H1 (cell line): ENCODE measurements around the gene RABIF. TPM values are rescaled to one million over a fixed set of nuclear protein-coding genes. Genes with fewer than 3 reads are reported as not detected.

Source experiments
- CTCF ChIA-PET: fragments of 300-600 bp; sonication (Branson Sonifier 250); formaldehyde crosslinking; loops from one replicate; lab custom pipeline; 2021; ENCODE audit not compliant: partially characterized antibody; lab: Charles Lee
- POLR2A ChIA-PET: fragments of 300-600 bp; sonication (Branson Sonifier 250); formaldehyde crosslinking; loops from one replicate; lab custom pipeline; 2021; ENCODE audit warnings: inconsistent platforms; ENCODE audit not compliant: partially characterized antibody; lab: Charles Lee
- DNase-seq, 2 experiments: peaks; one replicate each; pipeline versions ENCODE4 v3.0.0 to v3.0.0-alpha.2; 2010 to 2022; ENCODE audit warnings: low spot score in 2 of 2, low read depth in 1 of 2, mixed read lengths in 1 of 2
- FAIRE-seq: peaks from 2 replicates; lab custom pipeline; 2011; peaks lifted over from hg19 to GRCh38; lab: Jason Lieb, UNC
- H2AFZ ChIP-seq: 2 replicates; pipeline ENCODE4 v1.8.1; 2012; ENCODE audit warnings: low read length, inconsistent platforms
- H2AK5ac ChIP-seq: 2 replicates; pipeline ENCODE4 v1.6.1; 2013; ENCODE audit warnings: low read depth, low read length
- H2BK120ac ChIP-seq: replicated peaks from 2 replicates; pipeline ENCODE3; 2013; ENCODE audit warnings: low read depth, low read length, inconsistent platforms
- H2BK12ac ChIP-seq: 2 replicates; pipeline ENCODE4 v1.6.1; 2013; ENCODE audit warnings: low read depth, low read length
- H2BK15ac ChIP-seq: 2 replicates; pipeline ENCODE4 v1.6.1; 2013; ENCODE audit warnings: low read length
- H2BK20ac ChIP-seq: 2 replicates; pipeline ENCODE4 v1.6.1; 2013; ENCODE audit warnings: low read length
- H2BK5ac ChIP-seq: 2 replicates; pipeline ENCODE4 v1.6.1; 2013; ENCODE audit warnings: low read depth, low read length
- H3K14ac ChIP-seq: 2 replicates; pipeline ENCODE4 v1.6.1; 2013; ENCODE audit warnings: inconsistent platforms; ENCODE audit not compliant: insufficient read length
- H3K18ac ChIP-seq: 2 replicates; pipeline ENCODE4 v1.6.1; 2013; ENCODE audit warnings: low read length; ENCODE audit errors: extremely low read depth
- H3K23ac ChIP-seq: 2 replicates; pipeline ENCODE4 v1.6.1; 2013; ENCODE audit warnings: inconsistent platforms; ENCODE audit not compliant: insufficient read length
- H3K23me2 ChIP-seq: 2 replicates; pipeline ENCODE4 v1.6.1; 2013; ENCODE audit warnings: low read depth, low read length
- H3K27ac ChIP-seq: 2 replicates; pipeline ENCODE4 v1.6.1; 2011; ENCODE audit warnings: low read depth, low read length, inconsistent platforms
- H3K27me3 ChIP-seq, 4 experiments: replicated peaks in 1 of 4; 1 replicate in 1 of 4; 2 replicates in 3 of 4; pipeline versions ENCODE4 v1.6.1 to v1.8.1; 2011 to 2013; ENCODE audit warnings: low read length in 3 of 4, mild to moderate bottlenecking in 3 of 4, inconsistent platforms in 2 of 4, mixed read lengths in 2 of 4, moderate library complexity in 1 of 4; ENCODE audit not compliant: control insufficient read depth in 3 of 4, insufficient read depth in 3 of 4; ENCODE audit errors: extremely low read depth in 1 of 4
- H3K36me3 ChIP-seq, 4 experiments: 2 replicates each; pipeline versions ENCODE4 v1.6.1 to v1.8.1; 2011 to 2013; ENCODE audit warnings: mild to moderate bottlenecking in 4 of 4, low read length in 3 of 4, moderate library complexity in 2 of 4, control low read depth in 1 of 4, inconsistent platforms in 1 of 4; ENCODE audit not compliant: insufficient read depth in 4 of 4, control insufficient read depth in 2 of 4
- H3K4ac ChIP-seq: replicated peaks from 2 replicates; pipeline ENCODE3; 2013; ENCODE audit warnings: low read length, low read depth, mixed read lengths, inconsistent platforms; ENCODE audit not compliant: insufficient read length
- H3K4me1 ChIP-seq, 4 experiments: replicated peaks in 1 of 4; 1 replicate in 1 of 4; 2 replicates in 3 of 4; pipeline versions ENCODE4 v1.6.1 to v1.8.1; 2011 to 2013; ENCODE audit warnings: low read length in 3 of 4, inconsistent platforms in 2 of 4, mixed read lengths in 1 of 4; ENCODE audit not compliant: insufficient read depth in 4 of 4, control insufficient read depth in 3 of 4
- H3K4me2 ChIP-seq, 2 experiments: 2 replicates each; pipeline versions ENCODE4 v1.6.1 to v1.8.1; 2011 to 2013; ENCODE audit warnings: low read depth in 2 of 2, low read length in 2 of 2, control low read depth in 1 of 2, inconsistent platforms in 1 of 2, mild to moderate bottlenecking in 1 of 2; ENCODE audit not compliant: insufficient read depth in 1 of 2
- H3K4me3 ChIP-seq, 4 experiments: fragments of 200-600, 300-600 bp in 1 of 4; sonication (generic), shearing (Covaris generic), sonication (Bioruptor Twin) in 1 of 4; 2 replicates each; pipeline versions ENCODE4 v1.5.1 to v1.8.1; 2011 to 2016; ENCODE audit warnings: low read length in 4 of 4, low read depth in 3 of 4, control low read depth in 2 of 4, inconsistent platforms in 2 of 4, mild to moderate bottlenecking in 2 of 4, mixed read lengths in 1 of 4, moderate library complexity in 1 of 4; ENCODE audit not compliant: insufficient read depth in 2 of 4; ENCODE audit errors: extremely low read depth in 1 of 4
- H3K56ac ChIP-seq: replicated peaks from 2 replicates; pipeline ENCODE3; 2013; ENCODE audit warnings: low read depth, mild to moderate bottlenecking, mixed read lengths, low read length, inconsistent platforms; ENCODE audit not compliant: insufficient read length
- H3K79me1 ChIP-seq: 2 replicates; pipeline ENCODE4 v1.6.1; 2013; ENCODE audit warnings: low read depth, low read length, control low read depth
- H3K79me2 ChIP-seq, 2 experiments: 2 replicates each; pipeline versions ENCODE4 v1.6.1 to v1.8.1; 2012 to 2013; ENCODE audit warnings: low read length in 2 of 2, mild to moderate bottlenecking in 2 of 2, inconsistent platforms in 1 of 2; ENCODE audit not compliant: insufficient read depth in 2 of 2, control insufficient read depth in 1 of 2
- H3K9ac ChIP-seq, 4 experiments: replicated peaks in 1 of 4; 1 replicate in 1 of 4; 2 replicates in 3 of 4; pipeline versions ENCODE4 v1.6.1 to v1.8.1; 2011 to 2013; ENCODE audit warnings: low read depth in 3 of 4, low read length in 3 of 4, control low read depth in 2 of 4, mild to moderate bottlenecking in 2 of 4, moderate library complexity in 2 of 4, inconsistent platforms in 1 of 4; ENCODE audit errors: extremely low read depth in 1 of 4
- H3K9me3 ChIP-seq, 2 experiments: 2 replicates each; pipeline versions ENCODE4 v1.6.1 to v1.8.1; 2012 to 2013; ENCODE audit warnings: mild to moderate bottlenecking in 2 of 2, moderate library complexity in 2 of 2, control low read depth in 1 of 2, inconsistent platforms in 1 of 2, low read depth in 1 of 2, low read length in 1 of 2, mixed read lengths in 1 of 2; ENCODE audit not compliant: insufficient read depth in 2 of 2
- H4K20me1 ChIP-seq, 2 experiments: replicated peaks in 1 of 2; 2 replicates each; pipeline versions ENCODE3 to v1.8.1; 2011 to 2013; ENCODE audit warnings: inconsistent platforms in 2 of 2, low read length in 2 of 2, mild to moderate bottlenecking in 1 of 2; ENCODE audit not compliant: insufficient read depth in 2 of 2, control insufficient read depth in 1 of 2
- H4K5ac ChIP-seq: 2 replicates; pipeline ENCODE4 v1.6.1; 2013; ENCODE audit warnings: low read length, low read depth, mixed read lengths, inconsistent platforms; ENCODE audit not compliant: insufficient read length
- H4K8ac ChIP-seq: 2 replicates; pipeline ENCODE4 v1.8.0; 2013; ENCODE audit warnings: mild to moderate bottlenecking, moderate library complexity, low read length, inconsistent platforms; ENCODE audit not compliant: insufficient read depth; ENCODE audit errors: extremely low read depth
- H4K91ac ChIP-seq: replicated peaks from 2 replicates; pipeline ENCODE3; 2013; ENCODE audit warnings: low read length, mixed read lengths, inconsistent platforms; ENCODE audit not compliant: insufficient read length
- BCL11A ChIP-seq, 2 experiments: IDR thresholded peaks; one replicate each; pipeline ENCODE4 v1.6.1; 2011; ENCODE audit warnings: low read depth in 2 of 2, low read length in 2 of 2, mild to moderate bottlenecking in 2 of 2
- CBX8 ChIP-seq: fragments of 300-800, 300-1000 bp; sonication (generic); IDR thresholded peaks from 2 replicates; pipeline ENCODE4 v1.7.1; 2016; ENCODE audit warnings: low read depth, low read length, borderline replicate concordance
- CREB1 ChIP-seq: IDR thresholded peaks from 2 replicates; pipeline ENCODE4 v1.6.1; 2012; ENCODE audit warnings: inconsistent platforms
- EZH2 ChIP-seq: fragments of 200-600 bp; sonication (generic); IDR thresholded peaks from 2 replicates; pipeline ENCODE4 v1.7.1; 2012; ENCODE audit warnings: low read depth, mild to moderate bottlenecking, moderate library complexity, low read length, inconsistent platforms; ENCODE audit not compliant: severe bottlenecking
- HDAC6 ChIP-seq: IDR thresholded peaks from one replicate; pipeline ENCODE4 v1.7.1; 2012; ENCODE audit warnings: low read depth, mild to moderate bottlenecking, inconsistent platforms, low read length, moderate library complexity
- JUN ChIP-seq: IDR thresholded peaks from 2 replicates; pipeline ENCODE4 v1.6.1; 2011; ENCODE audit warnings: low read depth, mild to moderate bottlenecking, improper control_type of control experiment, low read length
- KDM1A ChIP-seq: fragments of 200-600, 300-600 bp; sonication (generic); IDR thresholded peaks from 2 replicates; pipeline ENCODE4 v1.7.1; 2016; ENCODE audit warnings: mild to moderate bottlenecking, low read length, borderline replicate concordance
- POLR2A ChIP-seq, 2 experiments: IDR thresholded peaks; 1 replicate in 1 of 2; 2 replicates in 1 of 2; pipeline ENCODE4 v1.6.1; 2011; ENCODE audit warnings: low read depth in 2 of 2, low read length in 2 of 2, mild to moderate bottlenecking in 2 of 2; ENCODE audit errors: control extremely low read depth in 1 of 2
- RAD21 ChIP-seq, 2 experiments: IDR thresholded peaks in 1 of 2; conservative IDR thresholded peaks in 1 of 2; 2 replicates each; pipeline ENCODE4 v1.6.1; 2011; ENCODE audit warnings: low read depth in 2 of 2, low read length in 2 of 2, improper control_type of control experiment in 1 of 2, inconsistent platforms in 1 of 2, mild to moderate bottlenecking in 1 of 2, moderate library complexity in 1 of 2
- RBBP5 ChIP-seq: IDR thresholded peaks from 2 replicates; pipeline ENCODE4 v1.7.1; 2012; ENCODE audit warnings: low read depth, mild to moderate bottlenecking, inconsistent platforms, low read length, moderate library complexity, borderline replicate concordance
- RFX5 ChIP-seq: IDR thresholded peaks from 2 replicates; pipeline ENCODE4 v1.6.1; 2011; ENCODE audit warnings: low read depth, low read length, improper control_type of control experiment, borderline replicate concordance
- SP1 ChIP-seq: IDR thresholded peaks from 2 replicates; pipeline ENCODE4 v1.6.1; 2011; ENCODE audit warnings: low read depth, low read length
- SP2 ChIP-seq: IDR thresholded peaks from 2 replicates; pipeline ENCODE4 v1.6.1; 2012; ENCODE audit warnings: mild to moderate bottlenecking, low read length, inconsistent platforms
- TCF12 ChIP-seq: IDR thresholded peaks from 2 replicates; pipeline ENCODE4 v1.6.1; 2011; ENCODE audit warnings: low read depth, mild to moderate bottlenecking, low read length
- WGBS, 2 experiments: shearing (Covaris generic) in 1 of 2; methylation state at CpG; one replicate each; pipeline versions ENCODE4 v1.1.6 to v1.1.7; 2013 to 2015; ENCODE audit warnings: low lambda C conversion rate in 2 of 2, mixed read lengths in 2 of 2, inconsistent platforms in 1 of 2, low coverage in 1 of 2, missing lambda C conversion rate in 1 of 2; ENCODE audit not compliant: insufficient replicate concordance in 2 of 2, insufficient coverage in 1 of 2, insufficient read length in 1 of 2; ENCODE audit errors: extremely low coverage in 1 of 2, missing lambda C conversion rate in 1 of 2; 5-methylcytosine and 5-hydroxymethylcytosine counted together
- polyA plus RNA-seq, 7 experiments: library from polyadenylated mRNA; depleted of rRNA in 3 of 7; stranded (reverse) in 5 of 7; unstranded in 2 of 7; fragments of >200 nt in 5 of 7; fragments of 200-250 nt in 2 of 7; gene quantifications; 1 replicate in 5 of 7; 2 replicates in 1 of 7; 4 replicates in 1 of 7; pipeline versions ENCODE4 v1.2.1 to v1.2.3, GENCODE V29; 2011 to 2013; ENCODE audit warnings: missing spikeins in 2 of 7, mixed read lengths in 2 of 7
- total RNA-seq: library from RNA; stranded (reverse); fragmentation: NEBNext Ultra II Directional; extraction: Animal tissue kit (Norgen Biotek cat#: 25700); gene quantifications from 2 replicates; pipeline ENCODE4 v1.2.1, GENCODE V29; 2021

RABIF gene
- total and polyA plus RNA-seq, 2 of the 8 experiments (the other 6 are each of a cell fraction or from before 2014, with no cell fraction given) = 5.6 to 6.9 TPM

DNA sequence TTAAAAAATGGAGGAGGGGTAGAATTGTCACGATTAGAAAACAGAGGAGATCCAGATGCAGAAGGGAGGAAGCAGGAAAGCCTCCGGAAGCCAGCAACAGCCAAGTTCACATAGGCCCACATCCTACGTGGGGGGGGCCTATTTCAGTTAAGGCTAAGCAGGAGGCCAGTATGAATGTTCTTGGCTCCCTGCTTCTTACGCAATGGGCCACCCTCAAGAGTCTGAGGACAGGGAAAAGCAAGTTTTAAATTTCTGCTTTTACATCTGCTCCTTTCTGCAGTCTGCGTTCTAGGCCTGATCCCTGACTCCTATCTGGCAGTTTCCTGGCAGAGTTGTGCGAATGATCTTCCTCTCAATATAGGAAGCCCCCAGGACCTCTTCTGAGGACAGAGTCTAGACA is 30.6 kb downstream of the RABIF start:
- Histone ChIP-seq H2BK20ac (no peak overlapping the region), H3K79me2 (peaks cover 3 to 25% of the 10 kb centered on the region in 2 experiments; a peak in 3 of 4 replicates), H2AFZ (no peak overlapping the region), H4K5ac (no peak overlapping the region), H3K23me2 (0 out of 2 replicates have a peak, but pooled peaks cover 2% of the 10 kb centered on the region), H3K27ac (no peak overlapping the region), H3K14ac (no peak overlapping the region), H4K20me1 (peaks cover 1 to 8% of the 10 kb centered on the region in 2 experiments), H3K36me3 (peaks cover 18 to 39% (median 33%) of the 10 kb centered on the region in 4 experiments), H3K9me3 (no peaks in the 10 kb centered on the region), H3K4me1 (peaks cover 0 to 8% (median 3%) of the 10 kb centered on the region in 4 experiments; a peak in 3 of 7 replicates), H3K9ac (no peak overlapping the region), H3K4me2 (no peak overlapping the region), H4K8ac (no peak overlapping the region), H2BK15ac (no peak overlapping the region), H3K18ac (no peak overlapping the region), H3K56ac (no peak overlapping the region), H2BK120ac (no peak overlapping the region), H3K79me1 (peaks cover 19% of the 10 kb centered on the region), H4K91ac (no peak overlapping the region), H3K4me3 (no peak overlapping the region), H3K23ac (no peak overlapping the region), H2BK12ac (no peak overlapping the region), H2AK5ac (no peak overlapping the region), H3K27me3 (no peaks in the 10 kb centered on the region), H3K4ac (no peak overlapping the region), H2BK5ac (no peak overlapping the region)
- DNase-seq = no peak
- CTCF ChIA-PET = interaction anchor here (0.7 to 1.7 kb wide), 4 partner anchors 11 to 485 kb away, joined by 3 to 5 read pairs (median 3); no protein-coding TSS in a partner anchor
- POLR2A ChIA-PET = interaction anchor here (0.6 to 9.2 kb wide), 5 partner anchors 7 to 47 kb away, joined by 3 to 81 read pairs (median 3); partner anchors contain the start of genes KDM5B and PCAT6
- WGBS, 2 experiments = 96% methylated on average over 6 of the region's 6 CpGs; no CpG with 5 or more reads in 1 of the 2 experiments
- no peak for TF ChIP-seq TCF12
- TF ChIP-seq BCL11A (IDR thresholded peaks at IDR 0.05; ENCODE audit: low read depth in 2 of 2, low read length in 2 of 2) = no peak
- no peak for TF ChIP-seq KDM1A
- TF ChIP-seq JUN = no peak
- no peak for TF ChIP-seq SP1
- no peak for TF ChIP-seq RFX5
- TF ChIP-seq CBX8 = no peak
- TF ChIP-seq RAD21 (IDR thresholded peaks at IDR 0.05 in 1 of 2, conservative IDR thresholded peaks at IDR 0.05 in 1 of 2; ENCODE audit: low read depth in 2 of 2, low read length in 2 of 2) = no peak
- no peak for TF ChIP-seq POLR2A (IDR thresholded peaks at IDR 0.05; ENCODE audit: control extremely low read depth in 1 of 2, low read depth in 2 of 2, low read length in 2 of 2)
- TF ChIP-seq RBBP5 = no peak
- TF ChIP-seq HDAC6 = no peak
- TF ChIP-seq CREB1 = no peak
- TF ChIP-seq SP2 = no peak
- no peak for TF ChIP-seq EZH2
- no peak for FAIRE-seq
